Esophagus (tissue), 2 donors: ENCODE results near the gene MYH15. TPM values are rescaled to one million over a fixed set of nuclear protein-coding genes. Genes with fewer than 3 reads are reported as not detected.

Source experiments
- H3K27ac ChIP-seq, 2 donors: one replicate each; pipeline ENCODE4 v1.5.1; 2013; ENCODE audit warnings: low read depth in 2 of 2, mild to moderate bottlenecking in 2 of 2, inconsistent platforms in 1 of 2, low read length in 1 of 2, moderate library complexity in 1 of 2
- H3K27me3 ChIP-seq, 2 donors: one replicate each; pipeline ENCODE4 v1.6.1; 2013; ENCODE audit warnings: low read length in 2 of 2, control low read depth in 1 of 2, mild to moderate bottlenecking in 1 of 2; ENCODE audit not compliant: insufficient read depth in 2 of 2, control insufficient read depth in 1 of 2
- H3K36me3 ChIP-seq, 2 donors: one replicate each; pipeline ENCODE4 v1.6.1; 2013; ENCODE audit warnings: low read length in 1 of 2; ENCODE audit not compliant: control insufficient read depth in 2 of 2, insufficient read depth in 2 of 2
- H3K4me1 ChIP-seq, 2 donors: one replicate each; pipeline ENCODE4 v1.6.1; 2013; ENCODE audit warnings: low read length in 1 of 2; ENCODE audit not compliant: control insufficient read depth in 2 of 2, insufficient read depth in 2 of 2
- H3K4me3 ChIP-seq, 2 donors: one replicate each; pipeline ENCODE4 v1.5.1; 2013; ENCODE audit warnings: low read length in 2 of 2, mild to moderate bottlenecking in 2 of 2, low read depth in 1 of 2, moderate library complexity in 1 of 2
- H3K9me3 ChIP-seq, 2 donors: one replicate each; pipeline ENCODE4 v1.6.1; 2013; ENCODE audit warnings: mild to moderate bottlenecking in 2 of 2, low read depth in 1 of 2, low read length in 1 of 2, moderate library complexity in 1 of 2; ENCODE audit not compliant: control insufficient read depth in 2 of 2, insufficient read depth in 1 of 2
- WGBS, 2 donors: extraction: QIAGEN DNeasy Blood & Tissue Kit; methylation state at CpG; one replicate each; pipeline ENCODE4 v1.1.7; 2013; 5-methylcytosine and 5-hydroxymethylcytosine counted together
- polyA plus RNA-seq, 2 donors: library from polyadenylated mRNA; stranded (reverse); fragments of 200-250 nt; gene quantifications; one replicate each; pipeline ENCODE4 v1.2.3, GENCODE V29; 2013
- donor health status: healthy with polysubstance abuse.
- donor health status: Bipolar disorder and iron deficiency.

Gene MYH15
- under 1 TPM; 0.01 to 0.02 TPM for polyA plus RNA-seq

GRCh38 chr3:108510496-108510895 lies at the start of gene MYH15:
MYH15 (minus strand) TSS chr3:108510596; CDS start chr3:108510530, 66 bp downstream.
- H3K9me3 ChIP-seq = no peaks in the 10 kb centered on the region
- 85 to 88% methylated on average over 3 of the region's 3 CpGs for WGBS, 2 donors
- no peaks in the 10 kb centered on the region for H3K4me1 ChIP-seq
- no peak within 1 kb of the TSS for H3K4me3 ChIP-seq
- H3K27me3 ChIP-seq = no peaks in the 10 kb centered on the region
- H3K36me3 ChIP-seq = no peaks in the 10 kb centered on the region
- H3K27ac ChIP-seq = no peak within 1 kb of the TSS

- Histone ChIP-seq H3K4me1 (no peaks in the 10 kb centered on the region), H3K27ac (no peak overlapping the region), H3K9me3 (no peaks in the 10 kb centered on the region), H3K36me3 (no peaks in the 10 kb centered on the region), H3K27me3 (no peaks in the 10 kb centered on the region), H3K4me3 (no peak overlapping the region)
- 69 to 85% methylated on average over 2 of the region's 2 CpGs for WGBS, 2 donors
Measured at GRCh38 chr3:108555966-108556581, 45.7 kb upstream of the MYH15 start.

GRCh38 chr3:108554913-108555571 lies 44.6 kb upstream of the MYH15 start:
- H3K36me3 ChIP-seq = no peaks in the 10 kb centered on the region
- WGBS, 2 donors = 76 to 81% methylated on average over 3 of the region's 3 CpGs
- H3K27me3 ChIP-seq = no peaks in the 10 kb centered on the region
- H3K27ac ChIP-seq = no peak overlapping the region
- H3K4me1 ChIP-seq = no peaks in the 10 kb centered on the region
- no peak overlapping the region for H3K4me3 ChIP-seq
- no peaks in the 10 kb centered on the region for H3K9me3 ChIP-seq

GRCh38 chr3:108554229-108554628 lies 43.8 kb upstream of the MYH15 start:
- H3K27me3 ChIP-seq = no peaks in the 10 kb centered on the region
- H3K4me1 ChIP-seq = no peaks in the 10 kb centered on the region
- no peaks in the 10 kb centered on the region for H3K36me3 ChIP-seq
- no peak overlapping the region for H3K4me3 ChIP-seq
- H3K9me3 ChIP-seq = no peaks in the 10 kb centered on the region
- H3K27ac ChIP-seq = no peak overlapping the region

GRCh38 chr3:108552267-108553159 lies 42.1 kb upstream of the MYH15 start:
- no peaks in the 10 kb centered on the region for H3K36me3 ChIP-seq
- no peak overlapping the region for H3K4me3 ChIP-seq
- H3K9me3 ChIP-seq = no peaks in the 10 kb centered on the region
- WGBS, 2 donors = 41 to 43% methylated on average over 4 of the region's 4 CpGs
- no peaks in the 10 kb centered on the region for H3K4me1 ChIP-seq
- H3K27me3 ChIP-seq = no peaks in the 10 kb centered on the region
- no peak overlapping the region for H3K27ac ChIP-seq

GRCh38 chr3:108548886-108549285 lies 38.5 kb upstream of the MYH15 start:
- Histone ChIP-seq H3K27ac (no peak overlapping the region), H3K36me3 (no peaks in the 10 kb centered on the region), H3K27me3 (no peaks in the 10 kb centered on the region), H3K4me1 (no peaks in the 10 kb centered on the region), H3K9me3 (no peaks in the 10 kb centered on the region), H3K4me3 (no peak overlapping the region)
- 90 to 98% methylated on average over 2 of the region's 2 CpGs for WGBS, 2 donors

GRCh38 chr3:108548304-108548703 lies 37.9 kb upstream of the MYH15 start:
- Histone ChIP-seq H3K9me3 (no peaks in the 10 kb centered on the region), H3K36me3 (peaks cover 0 to 3% of the 10 kb centered on the region in 2 donors), H3K4me1 (no peaks in the 10 kb centered on the region), H3K4me3 (no peak overlapping the region), H3K27ac (no peak overlapping the region), H3K27me3 (no peaks in the 10 kb centered on the region)
- WGBS, 2 donors = 74 to 83% methylated on average over 1 of the region's 1 CpG

- Histone ChIP-seq H3K4me1 (no peaks in the 10 kb centered on the region), H3K27me3 (no peaks in the 10 kb centered on the region), H3K9me3 (no peaks in the 10 kb centered on the region), H3K27ac (no peak overlapping the region), H3K36me3 (peaks cover 0 to 3% of the 10 kb centered on the region in 2 donors), H3K4me3 (no peak overlapping the region)
- WGBS, 2 donors = 76 to 86% methylated on average over 3 of the region's 3 CpGs
Measured at GRCh38 chr3:108546692-108547091, 36.3 kb upstream of the MYH15 start.

GRCh38 chr3:108546247-108546646 lies 35.9 kb upstream of the MYH15 start:
- WGBS, 2 donors = 81 to 85% methylated on average over 1 of the region's 1 CpG
- H3K27me3 ChIP-seq = no peaks in the 10 kb centered on the region
- H3K4me1 ChIP-seq = no peaks in the 10 kb centered on the region
- no peak overlapping the region for H3K27ac ChIP-seq
- peaks cover 0 to 3% of the 10 kb centered on the region in 2 donors for H3K36me3 ChIP-seq
- H3K4me3 ChIP-seq = no peak overlapping the region
- H3K9me3 ChIP-seq = no peaks in the 10 kb centered on the region
